Heart right ventricle (tissue), 16 donors: ENCODE measurements around the gene ZNF331. TPM values are rescaled to one million over a fixed set of nuclear protein-coding genes. Genes with fewer than 3 reads are reported as not detected.

ENCODE experiments used
- ATAC-seq, 8 donors: fragments of 200-7000 bp; cut with Tn5 transposase; one replicate each; pipeline ENCODE4 v1.9.1; 2020; ENCODE audit warnings: mild to moderate bottlenecking in 8 of 8, moderate library complexity in 8 of 8, moderate number of reproducible peaks in 1 of 8
- DNase-seq, 2 donors: peaks; one replicate each; pipeline ENCODE4 v3.0.0-alpha.2; 2020
- H3K27ac ChIP-seq, 10 donors: fragments of 200-600 bp; sonication (generic) in 2 of 10; one replicate each; pipeline versions ENCODE4 v1.5.0 to v1.8.0; 2020 to 2022; ENCODE audit warnings: mild to moderate bottlenecking in 3 of 10
- H3K27me3 ChIP-seq, 7 donors: fragments of 200-600 bp; one replicate each; pipeline ENCODE4 v1.8.0; 2021 to 2022; ENCODE audit warnings: mild to moderate bottlenecking in 2 of 7
- H3K36me3 ChIP-seq, 9 donors: fragments of 200-600 bp; sonication (generic) in 1 of 9; one replicate each; pipeline versions ENCODE4 v1.5.0 to v1.8.0; 2020 to 2022; ENCODE audit warnings: mild to moderate bottlenecking in 2 of 9
- H3K4me1 ChIP-seq, 9 donors: fragments of 200-600 bp; sonication (generic) in 1 of 9; one replicate each; pipeline versions ENCODE4 v1.5.0 to v1.8.0; 2020 to 2022; ENCODE audit warnings: mild to moderate bottlenecking in 4 of 9
- H3K4me3 ChIP-seq, 10 donors: fragments of 200-600 bp; sonication (generic) in 2 of 10; one replicate each; pipeline versions ENCODE4 v1.5.0 to v1.8.0; 2020 to 2022; ENCODE audit warnings: mild to moderate bottlenecking in 7 of 10, moderate library complexity in 2 of 10
- H3K9me3 ChIP-seq, 11 donors: fragments of 200-600 bp in 10 of 11; sonication (generic) in 2 of 11; one replicate each; pipeline versions ENCODE4 v1.5.0 to v1.8.0; 2013 to 2022; ENCODE audit warnings: mild to moderate bottlenecking in 2 of 11, control low read depth in 1 of 11, moderate library complexity in 1 of 11
- WGBS, 2 donors: extraction: QIAGEN DNeasy Blood & Tissue Kit; methylation state at CpG; one replicate each; pipeline ENCODE4 v1.1.7; 2013; ENCODE audit warnings: inconsistent platforms in 1 of 2; 5-methylcytosine and 5-hydroxymethylcytosine counted together
- intact Hi-C, 10 donors: fragments of 100-400 bp; cut with DNase I; formaldehyde crosslinking; loops; one replicate each; pipeline versions ENCODE4 v1.11.1 to v1.14.2; 2022
- polyA plus RNA-seq, 2 donors: library from polyadenylated mRNA; stranded (reverse); fragments of 200-250 nt; gene quantifications; one replicate each; pipeline ENCODE4 v1.2.3, GENCODE V29; 2013
- total RNA-seq, 10 donors: library from RNA; stranded (reverse); fragmentation: NEBNext Ultra II Directional in 3 of 10; extraction: Animal tissue kit (Norgen Biotek cat#: 25700) in 3 of 10; gene quantifications; one replicate each; pipeline versions ENCODE4 v1.2.1 to v1.2.4, GENCODE V29; 2021 to 2023
- TF ChIP-seq, protein P1 (sequence below), 9 donors: fragments of 200-600 bp; sonication (generic) in 2 of 9; IDR thresholded peaks; one replicate each; pipeline versions ENCODE4 v1.5.0 to v1.8.0; 2021 to 2022; ENCODE audit warnings: antibody characterized with exemption in 9 of 9, mild to moderate bottlenecking in 5 of 9, moderate library complexity in 1 of 9
- donor health status: Arrhythmogenic right ventricular cardiomyopathy.
- donor health status: ischemic (EF 13 %, LVEDD 7.1; RV severe dilation, severe dysfunction).
- donor health status: healthy with polysubstance abuse.
- donor health status: DM: no; HTN: yes; CAD: no.
- donor health status: DM: no; HTN: no; CAD: no.
- donor health status: ischemic (EF 25% LVEDD 6.9; RV normal size, moderate dysfunction).
- donor health status: ischemic (EF 25% LVEDD 5.7; RV mildly dilated, moderate dysfunction).
- donor health status: healthy.
- donor health status: DM: yes; HTN: yes; CAD: no.
- donor health status: Ischemic cardiomyopathy.
- donor health status: ischemic (EF 35%, LVEDD 5.7; RV mildly dilated, moderate dysfunction).
- donor health status: nonischemic (EF 11% LVEDD 7.7; RV severe dilation, severe dysfunction).
- donor health status: DM: yes; HTN: yes; CAD: no.
- donor health status: PGD.
- donor health status: ischemic (EF 29% LVEDD 5.4; RV normal size, mild dysfunction).
- donor health status: nonischemic (EF 23%, LVEDD 6.1; RV moderate dilation, normal function).

Gene ZNF331
- total and polyA plus RNA-seq, 12 donors = 5.1 to 21.9 (median 14.4) TPM

- peaks cover 0 to 27% (median 7%) of the 10 kb centered on the region in 7 donors for H3K27me3 ChIP-seq
- peaks cover 0 to 13% (median 7%) of the 10 kb centered on the region in 9 donors for H3K4me1 ChIP-seq
- no peak for ATAC-seq
- no peaks in the 10 kb centered on the region for H3K9me3 ChIP-seq
- no peaks in the 10 kb centered on the region for H3K36me3 ChIP-seq
- TF ChIP-seq, protein P1, sequence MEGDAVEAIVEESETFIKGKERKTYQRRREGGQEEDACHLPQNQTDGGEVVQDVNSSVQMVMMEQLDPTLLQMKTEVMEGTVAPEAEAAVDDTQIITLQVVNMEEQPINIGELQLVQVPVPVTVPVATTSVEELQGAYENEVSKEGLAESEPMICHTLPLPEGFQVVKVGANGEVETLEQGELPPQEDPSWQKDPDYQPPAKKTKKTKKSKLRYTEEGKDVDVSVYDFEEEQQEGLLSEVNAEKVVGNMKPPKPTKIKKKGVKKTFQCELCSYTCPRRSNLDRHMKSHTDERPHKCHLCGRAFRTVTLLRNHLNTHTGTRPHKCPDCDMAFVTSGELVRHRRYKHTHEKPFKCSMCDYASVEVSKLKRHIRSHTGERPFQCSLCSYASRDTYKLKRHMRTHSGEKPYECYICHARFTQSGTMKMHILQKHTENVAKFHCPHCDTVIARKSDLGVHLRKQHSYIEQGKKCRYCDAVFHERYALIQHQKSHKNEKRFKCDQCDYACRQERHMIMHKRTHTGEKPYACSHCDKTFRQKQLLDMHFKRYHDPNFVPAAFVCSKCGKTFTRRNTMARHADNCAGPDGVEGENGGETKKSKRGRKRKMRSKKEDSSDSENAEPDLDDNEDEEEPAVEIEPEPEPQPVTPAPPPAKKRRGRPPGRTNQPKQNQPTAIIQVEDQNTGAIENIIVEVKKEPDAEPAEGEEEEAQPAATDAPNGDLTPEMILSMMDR (IDR thresholded peaks at IDR 0.05) = no peak
- no peak overlapping the region for H3K27ac ChIP-seq
- 79 to 80% methylated on average over 17 of the region's 17 CpGs for WGBS, 2 donors
- H3K4me3 ChIP-seq = no peak overlapping the region
- DNase-seq = no peak
- intact Hi-C loops = loop anchor here in 5 of 10 donors (5.0 to 10.0 kb wide), 6 partner anchors 73 to 303 kb away; partner anchors contain the start of gene ZNF761 (in 2 of the 5)
These were observed 30.2 kb upstream of the ZNF331 start for GRCh38 chr19:53507523-53508442.

- TF ChIP-seq, protein P1 (IDR thresholded peaks at IDR 0.05) = no peak
- Histone ChIP-seq H3K36me3 (no peaks in the 10 kb centered on the region), H3K9me3 (no peaks in the 10 kb centered on the region), H3K4me3 (no peak overlapping the region), H3K27ac (no peak overlapping the region), H3K27me3 (peaks cover 0 to 26% (median 7%) of the 10 kb centered on the region in 7 donors), H3K4me1 (peaks cover 0 to 8% (median 6%) of the 10 kb centered on the region in 9 donors)
- ATAC-seq (no peak), DNase-seq (no peak)
- intact Hi-C loops = loop anchor here in 5 of 10 donors (5.0 to 10.0 kb wide), 6 partner anchors 75 to 305 kb away; partner anchors contain the start of gene ZNF761 (in 2 of the 5)
- 60 to 63% methylated on average over 3 of the region's 3 CpGs for WGBS, 2 donors
These were observed 28.5 kb upstream of the ZNF331 start for GRCh38 chr19:53509443-53509842.

DNA sequence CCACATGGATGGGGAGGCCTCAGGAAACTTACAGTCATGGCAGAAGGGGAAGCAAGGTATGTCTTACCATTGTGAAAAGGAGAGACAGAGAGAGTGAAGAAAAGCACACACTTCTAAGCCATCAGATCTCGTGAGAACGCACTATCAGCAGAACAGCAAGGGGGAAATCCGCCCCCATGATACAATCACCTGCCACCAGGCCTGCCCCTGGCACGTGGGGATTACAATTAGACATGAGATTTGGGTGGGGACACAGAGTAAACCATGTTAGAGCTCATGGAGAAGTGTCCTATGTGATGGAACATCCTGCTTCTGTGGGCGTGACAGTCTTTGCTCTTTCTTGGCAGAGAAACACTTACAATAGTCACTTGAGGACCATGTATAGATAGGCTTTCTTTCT, 28.1 kb upstream of the ZNF331 start:
- no peak for ATAC-seq
- Histone ChIP-seq H3K4me1 (peaks cover 0 to 5% (median 2%) of the 10 kb centered on the region in 9 donors), H3K27me3 (peaks cover 0 to 22% (median 5%) of the 10 kb centered on the region in 7 donors), H3K36me3 (no peaks in the 10 kb centered on the region), H3K9me3 (no peaks in the 10 kb centered on the region), H3K27ac (no peak overlapping the region), H3K4me3 (no peak overlapping the region)
- no peak for DNase-seq
- intact Hi-C loops = loop anchor here in 9 of 10 donors (5.0 to 10.0 kb wide), 8 partner anchors 75 to 315 kb away; partner anchors contain the start of genes ZNF665 (in 2 of the 9) and ZNF761 (in 2 of the 9)
- TF ChIP-seq, protein P1 (IDR thresholded peaks at IDR 0.05) = no peak
- WGBS, 2 donors = 60 to 65% methylated on average over 5 of the region's 5 CpGs

DNA sequence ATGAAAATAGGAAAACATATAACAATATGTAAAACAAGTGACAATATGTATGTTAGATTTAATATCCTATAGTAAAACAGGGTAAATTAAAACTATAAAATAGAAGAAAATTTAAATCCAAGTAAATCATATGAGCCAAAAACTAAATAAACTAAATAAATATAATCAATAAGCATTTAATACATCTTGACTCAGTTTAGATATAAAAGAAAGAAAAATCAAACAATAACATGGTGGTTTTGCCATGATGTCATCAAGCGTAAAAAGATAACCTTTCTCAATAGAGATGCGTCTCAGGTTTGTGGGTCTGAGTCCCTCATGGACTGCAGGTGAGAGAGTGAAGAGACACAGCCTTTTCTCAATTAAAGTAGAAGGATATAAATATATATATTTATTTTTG, 26.6 kb upstream of the ZNF331 start:
- intact Hi-C loops = loop anchor here in 6 of 10 donors (1.0 to 10.0 kb wide), 4 partner anchors 86 to 317 kb away; partner anchors contain the start of gene ZNF665 (in 2 of the 6)
- no peak for DNase-seq
- Histone ChIP-seq H3K27ac (no peak overlapping the region), H3K27me3 (peaks cover 0 to 21% (median 0%) of the 10 kb centered on the region in 7 donors), H3K4me1 (peaks cover 0 to 5% (median 0%) of the 10 kb centered on the region in 9 donors), H3K4me3 (no peak overlapping the region), H3K36me3 (no peaks in the 10 kb centered on the region), H3K9me3 (no peaks in the 10 kb centered on the region)
- 96 to 99% methylated on average over 2 of the region's 2 CpGs for WGBS, 2 donors
- no peak for ATAC-seq
- TF ChIP-seq, protein P1 (IDR thresholded peaks at IDR 0.05) = no peak
